HepG2 (cell line): ENCODE data around the gene SMC1B. TPM values are rescaled to one million over a fixed set of nuclear protein-coding genes. Genes with fewer than 3 reads are reported as not detected.

ENCODE experiments used
- AKNA ChIP-seq: sonication (generic); formaldehyde crosslinking; IDR thresholded peaks from 2 replicates; pipeline ENCODE4 v1.4.0; 2020; ENCODE audit warnings: missing genetic modification reagents, borderline replicate concordance
- BRCA1 ChIP-seq: sonication (generic); formaldehyde crosslinking; IDR thresholded peaks from 2 replicates; pipeline ENCODE4 v1.4.0; 2020; ENCODE audit warnings: missing genetic modification reagents
- EEA1 ChIP-seq: sonication (generic); formaldehyde crosslinking; IDR thresholded peaks from 2 replicates; pipeline ENCODE4 v1.5.1; 2020; ENCODE audit warnings: mild to moderate bottlenecking, missing genetic modification reagents, borderline replicate concordance
- EED ChIP-seq: sonication (generic); formaldehyde crosslinking; IDR thresholded peaks from 2 replicates; pipeline ENCODE4 v1.5.0; 2020; ENCODE audit warnings: mild to moderate bottlenecking, missing genetic modification reagents
- EP300 ChIP-seq, 3 experiments: sonication (generic) in 1 of 3; formaldehyde crosslinking in 1 of 3; IDR thresholded peaks; 2 replicates each; pipeline versions ENCODE4 v1.5.1 to v1.6.1; 2011 to 2020; ENCODE audit warnings: low read depth in 2 of 3, low read length in 2 of 3, borderline replicate concordance in 1 of 3, improper control_type of control experiment in 1 of 3, mild to moderate bottlenecking in 1 of 3, missing genetic modification reagents in 1 of 3, moderate library complexity in 1 of 3
- GPBP1L1 ChIP-seq: sonication (generic); formaldehyde crosslinking; IDR thresholded peaks from 2 replicates; pipeline ENCODE4 v1.5.0; 2020; ENCODE audit warnings: mild to moderate bottlenecking, missing genetic modification reagents
- HNRNPK ChIP-seq: fragments of 200-400 bp; formaldehyde crosslinking; IDR thresholded peaks from 2 replicates; pipeline ENCODE4 v1.6.1; 2018; ENCODE audit warnings: low read length, low read depth, moderate library complexity, mild to moderate bottlenecking; ENCODE audit not compliant: poor library complexity, severe bottlenecking
- MEIS2 ChIP-seq: sonication (generic); formaldehyde crosslinking; IDR thresholded peaks from 2 replicates; pipeline ENCODE4 v1.9.0; 2021; ENCODE audit warnings: mild to moderate bottlenecking, missing genetic modification reagents
- MYNN ChIP-seq: sonication (generic); formaldehyde crosslinking; IDR thresholded peaks from 2 replicates; pipeline ENCODE4 v1.4.0; 2020; ENCODE audit warnings: mild to moderate bottlenecking, low read depth, missing genetic modification reagents
- NCOA5 ChIP-seq: sonication (generic); formaldehyde crosslinking; IDR thresholded peaks from 2 replicates; pipeline ENCODE4 v1.4.0; 2020; ENCODE audit warnings: missing genetic modification reagents
- POLR2AphosphoS5 ChIP-seq: IDR thresholded peaks from 2 replicates; pipeline ENCODE4 v1.6.1; 2012; ENCODE audit warnings: low read depth, low read length
- PRDM10 ChIP-seq: sonication (generic); formaldehyde crosslinking; IDR thresholded peaks from 2 replicates; pipeline ENCODE4 v1.4.0; 2020; ENCODE audit warnings: low read depth, missing genetic modification reagents
- RBFOX2 ChIP-seq: fragments of 200-400 bp; formaldehyde crosslinking; IDR thresholded peaks from 2 replicates; pipeline ENCODE4 v1.6.1; 2017; ENCODE audit warnings: low read depth, mild to moderate bottlenecking, low read length
- RXRB ChIP-seq: IDR thresholded peaks from 2 replicates; pipeline ENCODE4 v1.6.1; 2016; ENCODE audit warnings: borderline replicate concordance, missing genetic modification reagents, missing compliant biosample characterization
- TERF1 ChIP-seq: sonication (generic); formaldehyde crosslinking; IDR thresholded peaks from 2 replicates; pipeline ENCODE4 v1.8.0; 2022; ENCODE audit warnings: mild to moderate bottlenecking, missing genetic modification reagents, moderate library complexity
- polyA plus RNA-seq, 8 experiments: library from polyadenylated mRNA; depleted of rRNA in 3 of 8; stranded (reverse) in 7 of 8; unstranded in 1 of 8; fragments of >200 nt; fragmentation: Illumina TruSeq in 4 of 8; extraction: Trizol in 4 of 8; gene quantifications; 2 replicates each; pipeline versions ENCODE4 v1.2.1 to v1.2.3, GENCODE V29; 2011 to 2016; ENCODE audit warnings: low read depth in 4 of 8, missing spikeins in 1 of 8, mixed read lengths in 1 of 8; ENCODE audit not compliant: insufficient read depth in 1 of 8
- total RNA-seq, 5 experiments: library from RNA; depleted of rRNA; stranded (reverse); fragments of >200 nt; fragmentation: Illumina TruSeq; extraction: Trizol; gene quantifications; 2 replicates each; pipeline ENCODE4 v1.2.3, GENCODE V29; 2016; ENCODE audit warnings: low read depth in 1 of 5

Gene SMC1B
- total and polyA plus RNA-seq, 2 of the 13 experiments (the other 11 are each of a cell fraction or from before 2014, with no cell fraction given): not detected

- TF ChIP-seq AKNA (CRISPR knock-in tag): no peak
- no peak for TF ChIP-seq RXRB (CRISPR knock-in tag)
- no peak for TF ChIP-seq RBFOX2
- TF ChIP-seq HNRNPK: no peak
- no peak for TF ChIP-seq MYNN
- TF ChIP-seq EEA1: no peak
- no peak for TF ChIP-seq MEIS2
- no peak for TF ChIP-seq POLR2AphosphoS5
- TF ChIP-seq TERF1 (CRISPR knock-in tag): no peak
- no peak for TF ChIP-seq BRCA1 (CRISPR knock-in tag)
- TF ChIP-seq EED: no peak
- no peak for TF ChIP-seq EP300 (IDR thresholded peaks at IDR 0.05; ENCODE audit: low read depth in 2 of 2, low read length in 2 of 2)
- no peak for TF ChIP-seq EP300 (CRISPR knock-in tag; IDR thresholded peaks at IDR 0.05; ENCODE audit: borderline replicate concordance)
- TF ChIP-seq PRDM10 (CRISPR knock-in tag): no peak
- no peak for TF ChIP-seq NCOA5 (CRISPR knock-in tag)
- TF ChIP-seq GPBP1L1: no peak
These were observed 8.1 kb upstream of the SMC1B start (continued) for GRCh38 chr22:45421349-45422055.
